ENCODE results near the gene LHX3. TPM values are rescaled to one million over a fixed set of nuclear protein-coding genes. Genes with fewer than 3 reads are reported as not detected.
"Not testable (repeated sequence)": the region's sequence is repeated elsewhere in the genome, so short reads cannot be mapped to it uniquely, and the experiment has no call there.

Gene LHX3
- polyA plus RNA-seq, 4 donors = not detected

DNA sequence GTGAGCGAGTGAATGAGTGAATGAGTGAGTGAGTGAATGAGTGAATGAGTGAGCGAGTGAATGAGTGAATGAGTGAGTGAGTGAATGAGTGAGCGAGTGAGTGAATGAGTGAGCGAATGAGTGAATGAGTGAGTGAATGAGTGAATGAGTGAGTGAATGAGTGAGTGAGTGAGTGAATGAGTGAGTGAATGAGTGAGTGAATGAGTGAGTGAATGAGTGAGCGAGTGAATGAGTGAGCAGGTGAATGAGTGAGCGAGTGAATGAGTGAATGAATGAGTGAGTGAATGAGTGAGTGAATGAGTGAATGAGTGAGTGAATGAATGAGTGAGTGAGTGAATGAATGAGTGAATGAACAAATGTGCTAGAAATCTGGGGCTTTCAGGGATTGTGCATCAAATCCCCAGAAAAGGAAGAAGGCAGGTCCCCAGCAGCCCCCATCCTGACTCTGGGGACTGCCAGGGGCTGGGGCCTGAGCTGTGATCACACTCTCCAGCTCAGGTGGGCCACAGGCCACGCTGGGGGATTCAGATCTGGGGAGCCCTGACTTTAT, 54.2 kb downstream of the LHX3 start:
- not testable (repeated sequence) for H3K4me1 ChIP-seq (ENCODE audit: control insufficient read depth in 3 of 3, insufficient read depth in 2 of 3, low read depth in 1 of 3, low read length in 2 of 3); H3K36me3 ChIP-seq (ENCODE audit: control insufficient read depth in 3 of 3, insufficient read depth in 2 of 3, low read depth in 1 of 3, low read length in 3 of 3); H3K4me3 ChIP-seq (ENCODE audit: low read depth in 1 of 3, low read length in 3 of 3); DNase-seq; FAIRE-seq; H3K27ac ChIP-seq (ENCODE audit: low read depth in 1 of 3, low read length in 2 of 3); H3K9me3 ChIP-seq (ENCODE audit: control insufficient read depth in 2 of 2, insufficient read depth in 1 of 2, low read depth in 1 of 2, low read length in 1 of 2)
- peaks cover 0 to 12% (median 10%) of the 10 kb centered on the region in 3 donors for H3K27me3 ChIP-seq (ENCODE audit: control insufficient read depth in 3 of 3, insufficient read depth in 3 of 3, low read length in 3 of 3)
- WGBS, 3 donors = 82 to 84% (median 84%) methylated on average over 7 of the region's 7 CpGs

DNA sequence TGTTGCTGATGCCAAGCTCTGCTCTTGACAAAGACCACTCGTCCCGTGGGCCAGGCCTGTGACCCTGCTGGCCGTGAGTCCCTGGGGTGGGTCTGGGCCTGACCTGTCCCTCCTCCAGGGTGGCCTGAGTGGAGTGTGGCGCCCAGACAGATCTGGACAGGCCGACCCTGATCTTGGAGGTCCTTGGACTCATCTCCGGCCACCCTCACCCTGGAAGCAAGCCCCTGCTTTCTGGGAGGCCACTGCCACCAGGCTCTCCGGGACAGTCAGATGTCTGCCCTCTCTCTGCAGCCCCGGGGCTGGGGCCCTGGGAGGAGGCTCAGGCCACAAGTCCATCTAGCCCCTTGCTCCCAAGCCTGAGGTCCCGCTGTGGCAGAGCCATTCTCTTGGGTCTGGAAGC, 55.1 kb downstream of the LHX3 start:
- no peaks in the 10 kb centered on the region for H3K36me3 ChIP-seq (ENCODE audit: control insufficient read depth in 3 of 3, insufficient read depth in 2 of 3, low read depth in 1 of 3, low read length in 3 of 3)
- WGBS, 3 donors = 86 to 90% (median 88%) methylated on average over 9 of the region's 9 CpGs
- no peak for DNase-seq
- H3K27ac ChIP-seq (ENCODE audit: low read depth in 1 of 3, low read length in 2 of 3) = no peak overlapping the region
- peaks cover 0 to 7% (median 7%) of the 10 kb centered on the region in 3 donors for H3K27me3 ChIP-seq (ENCODE audit: control insufficient read depth in 3 of 3, insufficient read depth in 3 of 3, low read length in 3 of 3)
- no peak overlapping the region for H3K4me3 ChIP-seq (ENCODE audit: low read depth in 1 of 3, low read length in 3 of 3)
- no peak for FAIRE-seq
- H3K4me1 ChIP-seq (ENCODE audit: control insufficient read depth in 3 of 3, insufficient read depth in 2 of 3, low read depth in 1 of 3, low read length in 2 of 3) = no peaks in the 10 kb centered on the region
- H3K9me3 ChIP-seq (ENCODE audit: control insufficient read depth in 2 of 2, insufficient read depth in 1 of 2, low read depth in 1 of 2, low read length in 1 of 2) = peaks cover 0 to 2% of the 10 kb centered on the region in 2 donors

DNA sequence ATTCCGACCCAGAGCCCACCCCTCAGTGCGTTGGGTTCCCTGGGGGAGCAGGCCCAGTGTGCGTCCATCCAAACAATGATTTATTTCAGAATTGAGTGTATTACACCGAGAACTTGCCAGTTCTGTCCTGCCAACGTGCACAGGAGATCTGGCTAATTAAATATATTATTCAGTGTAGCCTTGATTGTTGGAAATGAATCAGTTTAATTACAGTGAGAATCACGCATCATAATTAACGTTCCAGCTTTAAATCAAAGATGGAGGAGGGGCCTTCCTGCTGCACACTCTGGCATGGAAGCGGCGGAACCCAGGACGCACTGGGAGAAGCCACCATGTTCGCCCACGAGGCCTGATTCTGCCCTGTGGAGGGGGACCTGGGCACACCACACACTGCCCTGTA, 55.6 kb downstream of the LHX3 start:
- no peak overlapping the region for H3K4me3 ChIP-seq (ENCODE audit: low read depth in 1 of 3, low read length in 3 of 3)
- DNase-seq (no peak), FAIRE-seq (no peak)
- no peaks in the 10 kb centered on the region for H3K36me3 ChIP-seq (ENCODE audit: control insufficient read depth in 3 of 3, insufficient read depth in 2 of 3, low read depth in 1 of 3, low read length in 3 of 3)
- no peaks in the 10 kb centered on the region for H3K4me1 ChIP-seq (ENCODE audit: control insufficient read depth in 3 of 3, insufficient read depth in 2 of 3, low read depth in 1 of 3, low read length in 2 of 3)
- WGBS, 3 donors = 83 to 85% (median 84%) methylated on average over 12 of the region's 12 CpGs
- H3K27me3 ChIP-seq (ENCODE audit: control insufficient read depth in 3 of 3, insufficient read depth in 3 of 3, low read length in 3 of 3) = peaks cover 0 to 7% (median 7%) of the 10 kb centered on the region in 3 donors
- no peak overlapping the region for H3K27ac ChIP-seq (ENCODE audit: low read depth in 1 of 3, low read length in 2 of 3)
- H3K9me3 ChIP-seq (ENCODE audit: control insufficient read depth in 2 of 2, insufficient read depth in 1 of 2, low read depth in 1 of 2, low read length in 1 of 2) = peaks cover 0 to 2% of the 10 kb centered on the region in 2 donors

DNA sequence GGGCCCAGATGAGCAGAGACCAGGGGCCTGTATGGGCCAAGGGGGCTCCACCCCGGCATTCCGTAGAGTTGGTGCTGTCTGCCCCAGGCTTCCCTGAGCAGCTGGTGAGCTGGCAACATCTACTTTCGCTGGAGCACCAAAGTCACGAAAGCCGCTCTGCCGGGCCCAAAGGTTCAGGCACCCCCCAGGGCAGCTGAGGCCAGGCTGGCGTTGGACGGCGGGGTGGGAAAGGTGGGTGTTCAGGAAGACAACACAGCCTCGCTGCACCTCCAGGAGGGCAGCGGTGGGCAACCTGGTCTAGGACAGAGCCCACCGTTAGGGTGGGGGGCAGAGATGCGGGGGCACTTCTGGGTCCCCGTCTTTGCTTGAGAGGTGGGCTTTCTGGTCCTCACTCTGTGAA, 56.2 kb downstream of the LHX3 start:
- H3K36me3 ChIP-seq (ENCODE audit: control insufficient read depth in 3 of 3, insufficient read depth in 2 of 3, low read depth in 1 of 3, low read length in 3 of 3) = no peaks in the 10 kb centered on the region
- no peak for FAIRE-seq
- H3K4me3 ChIP-seq (ENCODE audit: low read depth in 1 of 3, low read length in 3 of 3) = no peak overlapping the region
- peaks cover 0 to 7% (median 7%) of the 10 kb centered on the region in 3 donors for H3K27me3 ChIP-seq (ENCODE audit: control insufficient read depth in 3 of 3, insufficient read depth in 3 of 3, low read length in 3 of 3)
- 81 to 86% (median 86%) methylated on average over 14 of the region's 14 CpGs for WGBS, 3 donors
- no peaks in the 10 kb centered on the region for H3K4me1 ChIP-seq (ENCODE audit: control insufficient read depth in 3 of 3, insufficient read depth in 2 of 3, low read depth in 1 of 3, low read length in 2 of 3)
- DNase-seq = no peak
- H3K9me3 ChIP-seq (ENCODE audit: control insufficient read depth in 2 of 2, insufficient read depth in 1 of 2, low read depth in 1 of 2, low read length in 1 of 2) = peaks cover 0 to 2% of the 10 kb centered on the region in 2 donors
- no peak overlapping the region for H3K27ac ChIP-seq (ENCODE audit: low read depth in 1 of 3, low read length in 2 of 3)

DNA sequence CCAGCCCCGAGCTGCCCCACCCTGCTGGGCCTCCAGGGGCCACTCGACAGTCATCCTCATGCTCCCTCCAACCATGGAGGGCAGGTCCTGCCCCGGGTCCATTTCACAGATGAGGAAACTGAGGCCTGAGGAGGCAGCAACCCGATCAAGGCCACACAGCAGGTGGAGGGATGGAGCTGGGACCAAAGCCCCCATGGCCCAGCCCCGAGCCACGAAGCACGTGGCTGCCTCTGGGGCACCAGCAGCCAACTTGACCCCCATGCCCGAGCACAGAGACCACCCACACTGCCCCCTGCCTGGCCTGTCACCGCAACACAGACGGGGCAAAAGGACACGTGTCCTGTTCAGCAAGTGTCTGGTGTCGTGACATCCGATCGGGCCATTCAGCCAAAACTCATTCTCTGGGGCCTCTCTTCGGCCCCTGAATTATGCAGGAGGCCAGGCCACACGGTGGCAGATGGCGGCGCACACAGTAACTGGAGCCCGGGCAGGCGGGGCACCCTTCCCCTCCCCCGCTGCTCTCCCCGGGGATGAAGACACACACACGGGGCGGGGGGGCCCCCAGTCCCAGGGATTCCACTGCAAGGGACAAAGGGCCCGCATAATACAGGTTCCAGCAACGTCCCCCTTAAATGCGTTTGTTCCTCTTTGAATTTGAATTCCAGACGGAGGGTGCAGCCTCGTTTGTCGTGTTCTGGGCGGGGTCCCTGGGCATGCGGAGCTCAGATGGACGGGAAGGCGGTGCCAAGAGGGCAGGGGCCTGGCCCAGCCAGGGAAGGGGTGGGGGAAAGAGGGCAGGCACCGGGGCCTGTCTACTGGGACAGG, 56.8 kb downstream of the LHX3 start:
- no peak overlapping the region for H3K27ac ChIP-seq (ENCODE audit: low read depth in 1 of 3, low read length in 2 of 3)
- DNase-seq (peak in 1 of 2 donors; percentile 36), FAIRE-seq (no peak)
- H3K36me3 ChIP-seq (ENCODE audit: control insufficient read depth in 3 of 3, insufficient read depth in 2 of 3, low read depth in 1 of 3, low read length in 3 of 3) = no peaks in the 10 kb centered on the region
- 14 to 28% (median 26%) methylated on average over 34 to 35 of the region's 35 CpGs for WGBS, 3 donors
- no peaks in the 10 kb centered on the region for H3K4me1 ChIP-seq (ENCODE audit: control insufficient read depth in 3 of 3, insufficient read depth in 2 of 3, low read depth in 1 of 3, low read length in 2 of 3)
- H3K9me3 ChIP-seq (ENCODE audit: control insufficient read depth in 2 of 2, insufficient read depth in 1 of 2, low read depth in 1 of 2, low read length in 1 of 2) = peaks cover 0 to 2% of the 10 kb centered on the region in 2 donors
- H3K27me3 ChIP-seq (ENCODE audit: control insufficient read depth in 3 of 3, insufficient read depth in 3 of 3, low read length in 3 of 3) = peaks cover 0 to 7% (median 7%) of the 10 kb centered on the region in 3 donors
- no peak overlapping the region for H3K4me3 ChIP-seq (ENCODE audit: low read depth in 1 of 3, low read length in 3 of 3)

DNA sequence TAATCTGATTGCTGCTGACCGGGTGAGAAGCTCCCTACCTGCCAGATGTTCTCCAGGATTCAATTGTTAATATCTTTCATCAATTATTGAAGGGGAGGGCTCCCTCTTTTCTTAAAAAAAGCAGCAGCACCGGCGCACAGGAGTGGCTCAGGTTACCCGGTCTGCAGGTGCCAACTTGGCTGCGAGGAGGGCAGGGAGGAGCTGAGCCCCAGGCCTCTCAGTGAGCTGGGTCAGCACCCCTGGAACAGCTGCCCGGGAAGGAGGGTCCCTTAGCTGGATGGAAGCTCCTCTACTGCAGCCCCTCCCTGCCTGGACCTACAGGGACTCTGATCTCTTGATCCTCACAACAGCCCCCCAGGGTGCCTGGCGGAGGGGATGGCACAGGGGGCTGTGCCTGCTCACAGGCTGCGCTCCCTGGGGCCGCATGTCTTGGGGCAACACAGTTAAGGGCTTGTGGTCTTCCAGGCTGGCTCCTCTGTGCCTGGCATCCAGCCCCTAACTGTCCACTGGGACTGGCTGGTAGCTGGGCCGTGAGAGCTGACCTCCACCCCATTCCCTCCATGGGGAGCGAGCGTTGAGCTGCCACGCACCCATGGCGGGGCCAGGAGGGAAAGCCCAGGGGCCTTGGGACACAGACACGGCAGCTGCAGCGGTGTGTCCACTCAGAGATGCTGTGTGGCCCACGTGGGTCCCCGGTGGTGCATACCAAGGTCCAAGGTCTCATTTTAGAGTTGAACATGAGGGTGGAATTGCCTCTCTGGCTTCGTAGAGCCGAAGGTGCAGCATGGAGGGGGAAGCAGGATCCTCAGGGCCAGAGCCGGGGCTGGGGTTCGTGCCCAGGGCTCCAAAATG, 57.7 kb downstream of the LHX3 start:
- Histone ChIP-seq H3K9me3 (ENCODE audit: control insufficient read depth in 2 of 2, insufficient read depth in 1 of 2, low read depth in 1 of 2, low read length in 1 of 2) (peaks cover 0 to 2% of the 10 kb centered on the region in 2 donors), H3K27ac (ENCODE audit: low read depth in 1 of 3, low read length in 2 of 3) (no peak overlapping the region), H3K36me3 (ENCODE audit: control insufficient read depth in 3 of 3, insufficient read depth in 2 of 3, low read depth in 1 of 3, low read length in 3 of 3) (no peaks in the 10 kb centered on the region), H3K4me1 (ENCODE audit: control insufficient read depth in 3 of 3, insufficient read depth in 2 of 3, low read depth in 1 of 3, low read length in 2 of 3) (no peaks in the 10 kb centered on the region), H3K4me3 (ENCODE audit: low read depth in 1 of 3, low read length in 3 of 3) (no peak overlapping the region), H3K27me3 (ENCODE audit: control insufficient read depth in 3 of 3, insufficient read depth in 3 of 3, low read length in 3 of 3) (peaks cover 0 to 7% (median 7%) of the 10 kb centered on the region in 3 donors)
- 45 to 69% (median 60%) methylated on average over 19 to 22 of the region's 22 CpGs for WGBS, 3 donors
- no peak for FAIRE-seq
- DNase-seq = no peak

Other genes with a start within 250 kb of the LHX3 start
- gene UBAC1, start 243.8 kb downstream of the LHX3 start, polyA plus RNA-seq = 10 to 100 TPM; 19.9 to 78.5 (median 63.3) TPM
- 10 to 100 TPM in 1 of 4 donors, 1 to 10 TPM in 3; 4.9 to 10.1 (median 8.0) TPM for gene NACC2, start 109.8 kb downstream of the LHX3 start, polyA plus RNA-seq
- 10 to 100 TPM; 21.2 to 43.9 (median 32.2) TPM for gene TMEM250, start 86.3 kb downstream of the LHX3 start, polyA plus RNA-seq
- 10 to 100 TPM in 1 of 4 donors, 1 to 10 TPM in 3; 1.4 to 11.0 (median 4.3) TPM for gene QSOX2, start 40.7 kb upstream of the LHX3 start, polyA plus RNA-seq
- 1 to 10 TPM in 1 of 4 donors, under 1 TPM in 1, not detected in 2; 0.01 to 2.7 TPM for gene CCDC187, start 99.0 kb upstream of the LHX3 start, polyA plus RNA-seq
- gene GPSM1, start 122.4 kb upstream of the LHX3 start, polyA plus RNA-seq = 10 to 100 TPM in 1 of 4 donors, 1 to 10 TPM in 3; 1.1 to 40.9 (median 2.9) TPM
- gene DNLZ, start 158.6 kb upstream of the LHX3 start, polyA plus RNA-seq = 10 to 100 TPM in 2 of 4 donors, 1 to 10 TPM in 2; 8.5 to 16.1 (median 11.0) TPM
- 1 to 10 TPM; 1.8 to 3.8 (median 2.3) TPM for gene CARD9, start 168.5 kb upstream of the LHX3 start, polyA plus RNA-seq
- 10 to 100 TPM in 1 of 4 donors, 1 to 10 TPM in 3; 5.4 to 11.2 (median 6.3) TPM for gene SNAPC4, start 195.0 kb upstream of the LHX3 start, polyA plus RNA-seq
- gene ENTR1, start 205.5 kb upstream of the LHX3 start, polyA plus RNA-seq = 10 to 100 TPM; 22.7 to 46.4 (median 31.8) TPM
- gene PMPCA, start 205.5 kb upstream of the LHX3 start, polyA plus RNA-seq = 10 to 100 TPM; 34.7 to 64.9 (median 48.9) TPM
- gene INPP5E, start 234.7 kb upstream of the LHX3 start, polyA plus RNA-seq = 1 to 10 TPM; 5.7 to 9.6 (median 7.3) TPM